ENCODE measurements around the gene DST.

DST gene

GRCh38 chr6:56642366-56643261 is at the start of gene DST:
Gene DST (minus strand): TSS chr6:56642889.
- no peak for DNase-seq (ENCODE audit: low spot score)

DNA sequence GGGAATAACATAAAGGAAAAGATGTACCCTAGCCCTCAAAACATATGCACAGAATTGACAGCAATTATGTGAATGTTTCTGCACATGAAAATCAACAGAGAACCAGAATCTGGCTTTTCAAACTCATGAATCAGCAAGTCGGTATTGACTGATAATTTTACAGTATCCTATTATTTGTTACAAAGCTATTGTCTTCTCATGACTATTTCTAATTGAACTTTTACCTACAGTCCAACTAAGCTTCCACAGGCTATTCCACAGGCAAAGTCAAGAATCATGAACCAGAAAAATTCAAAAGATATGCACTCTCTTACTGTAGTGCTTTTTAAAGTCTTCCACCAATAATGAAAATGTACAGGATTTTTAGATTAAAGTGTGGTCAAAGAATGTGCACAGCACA is 49.1 kb upstream of the DST start:
- DNase-seq (ENCODE audit: low spot score): no peak

DNA sequence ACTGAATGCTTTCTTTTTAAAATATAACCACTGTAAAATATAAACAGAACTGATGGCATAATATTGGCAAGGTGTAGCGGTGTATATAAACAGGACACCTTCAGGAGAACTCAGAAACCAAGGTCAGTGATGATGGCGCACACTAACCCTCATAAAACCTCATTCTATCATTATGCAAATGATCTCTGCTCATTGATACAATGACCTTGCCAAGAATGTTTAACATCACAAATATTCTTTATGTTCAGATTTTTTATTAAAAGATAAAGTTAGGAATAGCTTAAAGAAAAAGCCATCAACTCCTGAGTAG is 48.6 kb upstream of the DST start:
- DNase-seq (ENCODE audit: low spot score): no peak

DNA sequence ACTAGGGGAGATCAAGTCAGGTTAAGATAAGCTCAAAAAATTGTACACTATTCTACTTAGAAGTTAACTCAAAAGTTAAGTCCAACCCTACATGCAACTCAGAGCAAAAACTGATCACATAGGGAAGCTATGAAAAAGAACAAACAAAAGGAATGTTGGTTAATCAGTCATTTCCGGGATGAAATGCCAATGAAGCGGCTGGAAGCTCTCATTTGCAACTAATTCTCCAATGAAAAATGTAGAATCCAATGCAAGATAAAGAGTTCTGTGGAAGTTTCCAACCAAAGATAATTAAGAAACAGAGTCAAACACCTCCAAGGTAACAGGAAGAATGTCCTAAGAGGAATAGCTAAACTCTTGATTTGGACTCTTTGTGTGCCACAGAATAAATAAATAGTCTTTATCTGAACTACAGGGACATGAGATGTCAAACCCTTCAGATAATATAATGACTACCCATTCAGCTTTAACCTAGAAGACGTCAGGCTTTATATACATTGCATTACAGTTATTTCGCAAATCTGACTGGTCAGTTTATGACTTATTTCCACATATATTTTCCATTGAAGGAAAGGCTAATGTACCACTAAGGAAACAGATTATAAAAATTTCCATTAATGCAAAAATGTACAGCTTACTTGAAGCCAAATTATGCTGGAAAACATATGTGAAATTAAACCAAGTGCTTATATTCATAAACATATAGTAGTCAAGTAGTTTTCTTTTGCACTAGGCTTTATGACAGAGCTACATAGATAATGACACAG is 48.0 kb upstream of the DST start:
- DNase-seq (ENCODE audit: low spot score): no peak

DNA sequence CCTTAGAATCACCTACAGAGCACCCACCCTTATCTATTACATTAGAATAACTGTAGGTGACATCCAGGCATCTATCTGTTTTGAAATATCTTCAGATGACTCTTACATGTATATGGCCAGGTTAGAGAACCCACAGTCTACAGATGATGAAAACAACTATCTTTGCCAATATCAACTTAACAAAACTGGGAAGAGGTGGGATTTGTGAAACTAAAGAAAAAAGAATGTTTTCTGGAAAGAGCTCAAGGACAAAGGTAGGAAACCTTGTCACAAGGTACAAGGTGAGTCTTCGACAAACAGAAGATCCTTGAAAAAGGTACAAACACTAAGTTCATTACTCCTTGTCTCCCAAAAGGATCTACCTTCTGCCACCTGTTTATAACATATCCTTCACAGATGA is 47.0 kb upstream of the DST start:
- DNase-seq (ENCODE audit: low spot score): no peak

DNA sequence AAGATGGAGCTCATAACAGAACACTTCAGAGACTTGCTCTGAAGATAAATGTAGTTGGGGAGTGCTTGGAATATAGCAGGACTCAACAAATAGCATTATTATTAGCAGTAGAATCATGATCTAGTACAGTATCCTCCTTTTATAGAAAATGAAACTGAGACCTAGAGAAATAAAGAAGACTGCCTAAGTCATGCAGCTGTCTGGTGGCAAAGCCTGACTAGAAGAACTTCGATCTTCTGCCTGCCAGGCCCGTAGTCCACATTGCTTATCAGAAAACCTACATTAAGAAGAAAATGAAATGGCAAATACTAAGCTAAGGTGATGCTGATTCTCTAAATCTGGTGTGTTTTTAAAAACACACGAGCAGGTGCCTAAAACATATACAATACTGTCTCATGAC is 46.4 kb upstream of the DST start:
- DNase-seq (ENCODE audit: low spot score): no peak

DNA sequence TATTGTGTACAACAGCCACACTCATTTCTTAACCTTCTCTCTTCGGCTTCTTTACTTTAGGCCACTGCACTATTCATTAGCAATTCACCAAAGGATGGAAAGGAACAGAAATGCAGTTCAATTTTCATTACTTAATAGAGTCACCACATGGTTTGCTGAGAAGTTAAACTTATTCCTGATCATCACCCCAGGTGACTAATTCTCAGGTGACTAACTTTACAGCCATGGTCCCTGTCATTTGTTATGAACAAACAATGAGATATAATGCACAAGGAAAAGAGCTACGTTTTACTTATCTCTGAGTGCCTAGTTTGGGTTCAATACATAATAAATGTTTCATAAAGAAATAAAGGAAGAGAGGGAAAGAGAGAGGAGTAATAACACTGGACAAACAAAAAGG is 45.8 kb upstream of the DST start:
- DNase-seq (ENCODE audit: low spot score): no peak

- no peak for DNase-seq (ENCODE audit: low spot score)
Observed at GRCh38 chr6:56687551-56687950, 44.9 kb upstream of the DST start.

- no peak for DNase-seq (ENCODE audit: low spot score)
Observed at GRCh38 chr6:56686429-56686828, 43.7 kb upstream of the DST start.

DNA sequence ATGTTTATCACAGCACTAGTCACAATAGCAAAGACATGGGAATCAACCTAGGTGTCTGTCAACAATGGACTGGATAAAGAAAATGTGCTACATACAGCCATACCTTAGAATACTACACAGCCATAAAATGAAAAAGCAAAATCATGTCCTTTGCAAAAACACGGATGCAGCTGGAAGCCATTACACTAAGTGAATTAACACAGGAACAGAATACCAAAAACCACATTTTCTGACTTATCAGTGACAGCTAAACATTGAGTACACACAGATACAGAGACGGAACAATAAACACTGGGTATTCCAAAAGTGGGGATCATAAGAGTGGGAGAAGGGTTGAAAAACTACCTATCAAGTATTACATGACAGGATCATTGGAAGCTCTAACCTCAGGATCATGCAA is 43.3 kb upstream of the DST start:
- DNase-seq (ENCODE audit: low spot score): no peak

DNA sequence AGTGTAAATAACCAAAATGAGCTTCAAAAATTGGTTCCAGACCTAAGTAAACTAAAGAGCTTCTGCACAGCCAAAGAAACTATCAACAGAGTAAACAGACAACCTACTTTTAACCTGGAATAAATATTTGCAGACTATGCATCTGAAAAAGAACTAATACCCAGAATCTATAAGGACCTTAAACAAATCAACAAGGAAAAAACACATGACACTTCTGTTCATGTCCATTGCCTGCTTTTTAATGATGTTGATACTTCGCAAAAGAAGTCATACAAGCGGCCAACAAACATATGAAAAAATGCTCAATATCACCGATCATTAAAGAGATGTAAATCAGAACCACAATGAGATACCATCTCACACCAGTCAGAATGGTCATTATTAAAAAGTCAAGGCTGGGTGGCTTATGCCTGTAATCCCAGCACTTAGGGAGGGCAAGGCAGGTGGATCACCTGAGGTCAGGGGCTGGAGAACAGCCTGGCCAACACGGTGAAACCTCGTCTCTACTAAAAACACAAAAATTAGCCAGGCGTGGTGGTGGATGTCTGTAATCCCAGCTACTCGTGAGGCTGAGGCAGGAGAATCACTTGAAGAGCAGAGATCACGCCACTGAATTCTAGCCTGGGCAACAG is 42.5 kb upstream of the DST start:
- DNase-seq (ENCODE audit: low spot score): no peak

GRCh38 chr6:56684342-56685101 is 41.8 kb upstream of the DST start:
- no peak for DNase-seq (ENCODE audit: low spot score)

GRCh38 chr6:56683882-56684281 is 41.2 kb upstream of the DST start:
- DNase-seq (ENCODE audit: low spot score): no peak

DNA sequence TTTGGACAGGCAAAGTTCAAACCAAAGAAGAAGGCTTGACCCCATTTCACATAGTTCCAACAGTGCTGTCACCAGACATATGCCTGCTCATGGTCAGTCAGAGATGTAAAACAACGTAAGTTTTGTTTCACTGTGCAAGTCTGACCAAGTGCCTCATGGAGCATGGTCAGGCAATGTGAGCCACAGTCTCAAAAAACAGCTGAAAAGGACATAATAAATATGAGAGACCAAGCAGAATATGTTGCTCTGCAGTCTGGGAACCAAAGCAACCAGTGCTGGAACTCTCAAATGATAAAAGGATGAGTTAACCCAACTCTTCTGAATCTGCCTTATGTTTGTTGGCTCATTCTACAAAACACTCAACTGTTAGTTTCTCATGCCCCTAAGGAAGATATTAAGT is 39.9 kb upstream of the DST start:
- no peak for DNase-seq (ENCODE audit: low spot score)

DNA sequence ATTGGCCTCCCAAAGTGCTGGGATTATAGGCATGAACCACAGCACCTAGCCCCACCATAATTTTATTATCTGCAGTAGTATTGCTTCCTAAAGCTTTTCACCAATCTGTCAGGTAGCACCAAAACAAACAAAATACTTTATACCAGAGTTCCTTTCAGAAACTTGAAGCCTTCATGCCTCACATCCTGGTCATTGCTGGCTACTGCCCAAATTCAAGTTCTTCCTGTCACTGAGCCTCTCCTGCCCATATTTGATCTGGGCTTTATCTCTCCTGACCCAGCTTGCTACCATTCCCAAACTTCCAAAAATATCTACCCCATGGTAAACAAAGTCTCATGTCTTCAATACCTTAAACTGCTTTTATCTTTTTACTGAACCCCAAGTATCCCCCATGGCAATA is 34.9 kb upstream of the DST start:
- DNase-seq (ENCODE audit: low spot score): no peak

- peak; percentile 18 for DNase-seq (ENCODE audit: low spot score)
Observed at GRCh38 chr6:56671651-56672461, 29.2 kb upstream of the DST start.

- DNase-seq (ENCODE audit: low spot score): no peak
Observed at GRCh38 chr6:56671160-56671559, 28.5 kb upstream of the DST start.

GRCh38 chr6:56669041-56669440 is 26.4 kb upstream of the DST start:
- DNase-seq (ENCODE audit: low spot score): no peak

GRCh38 chr6:56668158-56668557 is 25.5 kb upstream of the DST start:
- DNase-seq (ENCODE audit: low spot score): no peak

GRCh38 chr6:56667336-56667735 is 24.6 kb upstream of the DST start:
- no peak for DNase-seq (ENCODE audit: low spot score)

DNA sequence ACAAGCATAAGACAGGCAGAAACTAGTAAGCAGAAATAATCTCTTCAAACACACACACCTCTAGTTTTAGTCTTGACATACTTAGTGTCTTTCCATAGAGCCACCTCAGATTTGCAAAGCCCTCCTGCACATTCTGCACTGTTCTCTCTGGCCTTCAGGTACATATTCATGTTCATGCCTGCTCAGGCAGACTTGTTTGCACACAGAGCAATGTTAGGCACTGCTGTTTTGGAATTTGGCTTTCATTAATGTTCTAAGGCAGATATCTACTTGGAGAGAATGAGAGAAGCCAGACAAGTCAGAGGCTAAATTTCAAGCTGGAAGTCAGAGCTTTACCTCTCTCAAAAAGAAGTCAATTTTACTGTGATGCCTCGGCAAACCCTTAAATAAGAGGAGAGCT is 21.3 kb upstream of the DST start:
- no peak for DNase-seq (ENCODE audit: low spot score)

DNA sequence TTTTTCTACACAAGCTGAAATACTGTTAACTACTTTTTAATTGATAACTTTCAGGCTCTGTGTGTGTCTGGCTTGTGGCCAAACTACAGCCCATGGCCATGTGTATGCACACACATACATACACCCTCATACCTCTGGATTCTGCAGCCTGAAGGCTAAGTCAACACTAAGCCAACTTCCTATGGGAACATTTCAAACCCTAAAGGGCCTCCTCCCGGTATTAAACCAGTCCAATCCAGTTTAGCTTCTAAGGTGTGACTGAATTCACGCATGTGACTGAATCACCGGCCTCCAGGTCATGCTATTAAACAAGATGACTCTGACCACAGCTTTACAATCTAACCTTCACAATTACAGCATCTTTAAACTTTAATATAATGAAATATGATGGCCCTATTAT is 20.7 kb upstream of the DST start:
- no peak for DNase-seq (ENCODE audit: low spot score)
